GM10266 (cell line): ENCODE data around the gene PLCB1.

ENCODE experiments used
- DNase-seq: peaks from one replicate; pipeline ENCODE4 v3.0.0; 2012; ENCODE audit errors: extremely low spot score
- CTCF ChIP-seq: IDR thresholded peaks from 2 replicates; pipeline ENCODE4 v1.5.1; 2012; ENCODE audit warnings: mild to moderate bottlenecking, low read depth; ENCODE audit not compliant: control insufficient read depth, insufficient read depth; ENCODE audit errors: missing control alignments

Gene PLCB1

DNA sequence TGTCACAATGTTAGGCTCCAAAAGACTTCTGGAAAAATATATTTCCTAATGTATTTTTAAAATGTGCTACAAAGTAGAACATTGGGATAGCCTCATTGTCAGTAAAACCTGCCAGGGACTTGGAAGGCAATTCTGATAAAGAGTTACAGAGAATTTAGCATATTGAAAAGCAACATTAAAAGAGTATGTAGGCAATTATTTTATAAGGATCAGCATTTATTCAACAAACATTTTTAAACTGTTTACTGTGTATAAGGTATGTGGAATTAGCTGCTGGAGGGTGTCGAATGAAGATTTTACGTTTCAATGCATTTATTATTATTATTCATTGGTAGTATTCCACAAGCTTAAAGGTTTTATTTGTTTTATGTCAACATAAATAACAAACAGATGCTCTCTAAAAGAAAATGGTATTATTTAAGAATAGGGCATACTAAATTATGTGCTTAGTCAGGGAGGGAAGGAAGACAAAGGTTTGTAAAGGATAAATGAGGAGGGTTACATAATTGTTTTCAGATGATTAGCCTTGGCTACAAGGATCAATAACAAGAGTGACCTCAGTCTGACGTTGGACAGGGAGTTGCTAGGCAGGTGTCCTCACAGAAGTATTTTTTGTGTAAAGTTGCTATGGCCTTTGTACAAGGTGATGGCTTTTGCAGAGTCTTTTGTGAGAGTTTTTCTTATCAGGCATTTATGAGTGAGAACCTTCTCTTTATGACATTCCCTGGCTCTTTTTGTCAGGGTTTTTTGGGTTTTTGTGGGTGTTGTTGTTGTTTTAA, 623.5 kb downstream of the PLCB1 start:
- no peak for TF ChIP-seq CTCF
- no peak for DNase-seq

- no peak for TF ChIP-seq CTCF
- DNase-seq, result no peak
Measured at GRCh38 chr20:8756410-8756809, 624.3 kb downstream of the PLCB1 start.

- no peak for TF ChIP-seq CTCF
- DNase-seq, result no peak
Measured at GRCh38 chr20:8757146-8757545, 625.1 kb downstream of the PLCB1 start.

DNA sequence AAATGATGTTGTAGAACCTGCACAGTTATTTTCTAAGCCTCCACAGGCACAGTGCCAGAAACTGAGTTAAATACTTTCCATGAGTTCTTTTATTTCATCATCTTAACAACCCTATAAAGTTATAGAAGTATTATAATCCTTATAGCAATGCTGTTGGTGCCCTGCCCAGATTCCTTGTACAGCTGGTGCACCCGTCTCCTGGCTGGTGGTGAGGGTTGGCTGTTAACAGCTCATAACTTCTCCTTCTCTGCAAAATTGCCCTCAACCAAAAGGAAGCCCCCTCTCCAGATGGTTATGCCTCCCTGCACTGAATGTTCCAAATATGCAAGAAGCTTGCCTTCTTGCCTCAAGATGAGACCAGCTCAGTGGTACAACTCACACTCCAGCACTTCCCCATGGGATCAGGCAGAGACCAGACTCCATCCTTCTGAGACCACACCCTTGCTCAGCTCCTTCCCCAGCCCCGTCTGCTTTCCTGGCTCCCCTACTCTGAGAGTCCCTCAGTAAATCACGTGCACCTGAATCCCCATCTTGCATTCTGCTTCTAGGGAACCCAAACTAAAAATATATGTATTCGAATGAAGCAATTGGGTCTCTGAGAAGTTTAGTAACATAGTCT, 632.4 kb downstream of the PLCB1 start:
- no peak for TF ChIP-seq CTCF
- DNase-seq, result no peak

DNA sequence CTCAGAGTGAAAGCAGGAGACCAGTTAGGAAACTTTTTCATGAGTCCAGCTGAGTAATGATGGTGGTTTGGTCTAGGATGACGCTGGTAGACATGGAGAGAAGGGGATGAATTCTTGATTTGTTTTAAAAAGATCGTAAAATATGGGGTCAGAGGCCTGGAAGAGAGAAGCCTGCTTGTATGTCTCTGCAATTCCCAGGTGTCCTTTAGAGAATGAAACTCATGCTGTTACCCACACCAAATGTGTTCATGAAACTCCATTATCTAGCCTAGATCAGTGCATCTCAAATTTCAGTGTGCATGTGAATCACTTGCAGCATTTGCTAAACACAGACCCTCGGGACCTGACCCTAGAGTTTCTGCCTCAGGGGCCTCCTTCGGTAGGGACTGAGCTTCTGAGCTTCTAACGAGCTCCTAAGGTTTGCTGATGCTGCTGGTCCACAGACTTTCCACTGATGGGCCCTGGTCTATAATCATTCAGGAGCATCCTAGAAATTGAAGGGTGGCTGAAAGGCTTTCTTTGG, 634.9 kb downstream of the PLCB1 start:
- no peak for TF ChIP-seq CTCF
- DNase-seq, result no peak

DNA sequence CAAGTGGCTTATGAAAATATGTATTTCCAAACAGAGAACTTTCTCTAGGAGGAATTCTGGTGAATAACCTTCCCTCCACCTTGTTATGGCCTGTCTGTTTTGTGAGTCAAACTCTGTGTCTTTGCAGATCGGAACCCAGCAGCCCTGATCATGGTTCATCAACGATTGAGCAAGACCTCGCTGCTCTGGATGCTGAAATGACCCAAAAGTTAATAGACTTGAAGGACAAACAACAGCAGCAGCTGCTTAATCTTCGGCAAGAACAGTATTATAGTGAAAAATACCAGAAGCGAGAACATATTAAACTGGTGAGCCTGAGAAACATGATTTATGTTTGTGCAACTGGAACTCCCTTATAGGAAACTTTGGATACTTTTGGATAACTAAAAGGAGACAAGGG, 642.3 kb downstream of the PLCB1 start:
- TF ChIP-seq CTCF, result no peak
- DNase-seq, result no peak

GRCh38 chr20:8777911-8778310, 645.8 kb downstream of the PLCB1 start:
- TF ChIP-seq CTCF, result no peak
- DNase-seq, result no peak
